ENCODE measurements around the gene SCMH1. TPM values are rescaled to one million over a fixed set of nuclear protein-coding genes. Genes with fewer than 3 reads are reported as not detected.

Gene SCMH1
- total and polyA plus RNA-seq, 7 donors = 16.2 to 39.4 (median 28.3) TPM

DNA sequence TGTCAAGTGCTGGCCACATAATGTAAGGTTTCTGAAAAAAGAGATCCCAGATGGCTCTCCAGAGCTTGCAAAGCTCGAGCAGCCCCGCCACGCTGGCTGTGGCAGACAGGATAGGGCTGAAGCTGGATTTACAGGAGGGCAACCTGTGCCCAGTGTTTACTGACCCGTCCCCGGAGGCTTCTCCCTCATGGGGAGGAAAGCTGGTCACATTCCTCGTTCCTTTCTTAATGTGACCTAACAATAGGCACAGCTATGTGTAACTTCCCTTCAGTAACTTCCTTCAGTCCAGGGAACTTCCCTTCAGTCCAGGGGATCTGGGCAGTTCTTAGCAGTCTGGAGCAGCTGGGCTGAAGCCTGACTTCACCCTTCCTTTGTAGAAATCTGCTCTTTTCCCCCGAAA, 228.3 kb downstream of the SCMH1 start:
- intact Hi-C loops (cut with DNase I) = loop anchor here in 1 of 2 donors (10.0 kb wide), 1 partner anchor 221 kb away; no protein-coding TSS in a partner anchor
- no peak overlapping the region for H3K4me3 ChIP-seq
- TF ChIP-seq, protein P1, sequence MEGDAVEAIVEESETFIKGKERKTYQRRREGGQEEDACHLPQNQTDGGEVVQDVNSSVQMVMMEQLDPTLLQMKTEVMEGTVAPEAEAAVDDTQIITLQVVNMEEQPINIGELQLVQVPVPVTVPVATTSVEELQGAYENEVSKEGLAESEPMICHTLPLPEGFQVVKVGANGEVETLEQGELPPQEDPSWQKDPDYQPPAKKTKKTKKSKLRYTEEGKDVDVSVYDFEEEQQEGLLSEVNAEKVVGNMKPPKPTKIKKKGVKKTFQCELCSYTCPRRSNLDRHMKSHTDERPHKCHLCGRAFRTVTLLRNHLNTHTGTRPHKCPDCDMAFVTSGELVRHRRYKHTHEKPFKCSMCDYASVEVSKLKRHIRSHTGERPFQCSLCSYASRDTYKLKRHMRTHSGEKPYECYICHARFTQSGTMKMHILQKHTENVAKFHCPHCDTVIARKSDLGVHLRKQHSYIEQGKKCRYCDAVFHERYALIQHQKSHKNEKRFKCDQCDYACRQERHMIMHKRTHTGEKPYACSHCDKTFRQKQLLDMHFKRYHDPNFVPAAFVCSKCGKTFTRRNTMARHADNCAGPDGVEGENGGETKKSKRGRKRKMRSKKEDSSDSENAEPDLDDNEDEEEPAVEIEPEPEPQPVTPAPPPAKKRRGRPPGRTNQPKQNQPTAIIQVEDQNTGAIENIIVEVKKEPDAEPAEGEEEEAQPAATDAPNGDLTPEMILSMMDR (IDR thresholded peaks at IDR 0.05) = no peak
- 77 to 83% (median 77%) methylated on average over 7 of the region's 7 CpGs for WGBS, 3 donors
- no peaks in the 10 kb centered on the region for H3K9me3 ChIP-seq
- H3K27me3 ChIP-seq (ENCODE audit: insufficient read depth in 3 of 3, low read length in 2 of 3) = no peaks in the 10 kb centered on the region
- H3K4me1 ChIP-seq = no peaks in the 10 kb centered on the region
- no peak overlapping the region for H3K27ac ChIP-seq
- ATAC-seq = peak in 1 of 4 donors; percentile 41
- H3K36me3 ChIP-seq (ENCODE audit: insufficient read depth in 1 of 2, low read depth in 1 of 2) = peaks cover 7 to 63% of the 10 kb centered on the region in 2 donors
- DNase-seq = no peak

DNA sequence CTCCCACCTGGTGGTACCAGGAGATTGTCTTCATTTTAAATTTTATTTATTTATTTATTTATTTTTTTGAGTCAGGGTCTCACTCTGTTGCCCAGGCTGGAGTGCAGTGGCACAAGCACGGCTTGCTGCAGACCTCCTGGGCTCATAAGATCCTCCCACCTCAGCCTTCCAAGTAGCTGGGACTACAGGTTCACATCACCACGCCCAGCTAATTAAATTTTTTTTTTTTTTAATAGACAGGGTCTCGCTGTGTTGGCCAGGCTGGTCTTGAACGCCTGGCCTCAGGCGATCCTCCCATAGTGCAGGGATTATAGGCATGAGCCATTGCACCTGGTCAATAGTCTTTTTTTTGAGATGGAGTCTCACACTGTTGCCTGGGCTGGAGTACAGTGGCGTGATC, 229.1 kb downstream of the SCMH1 start:
- H3K27me3 ChIP-seq (ENCODE audit: insufficient read depth in 3 of 3, low read length in 2 of 3) = no peaks in the 10 kb centered on the region
- WGBS, 3 donors = 92 to 96% (median 93%) methylated on average over 6 of the region's 6 CpGs
- no peak overlapping the region for H3K4me3 ChIP-seq
- no peak for ATAC-seq
- intact Hi-C loops (cut with DNase I) = loop anchor here in 1 of 2 donors (10.0 kb wide), 1 partner anchor 222 kb away; no protein-coding TSS in a partner anchor
- TF ChIP-seq, protein P1 (IDR thresholded peaks at IDR 0.05) = no peak
- peaks cover 7 to 65% of the 10 kb centered on the region in 2 donors for H3K36me3 ChIP-seq (ENCODE audit: insufficient read depth in 1 of 2, low read depth in 1 of 2)
- H3K9me3 ChIP-seq = no peaks in the 10 kb centered on the region
- no peaks in the 10 kb centered on the region for H3K4me1 ChIP-seq
- H3K27ac ChIP-seq = no peak overlapping the region
- DNase-seq = no peak

DNA sequence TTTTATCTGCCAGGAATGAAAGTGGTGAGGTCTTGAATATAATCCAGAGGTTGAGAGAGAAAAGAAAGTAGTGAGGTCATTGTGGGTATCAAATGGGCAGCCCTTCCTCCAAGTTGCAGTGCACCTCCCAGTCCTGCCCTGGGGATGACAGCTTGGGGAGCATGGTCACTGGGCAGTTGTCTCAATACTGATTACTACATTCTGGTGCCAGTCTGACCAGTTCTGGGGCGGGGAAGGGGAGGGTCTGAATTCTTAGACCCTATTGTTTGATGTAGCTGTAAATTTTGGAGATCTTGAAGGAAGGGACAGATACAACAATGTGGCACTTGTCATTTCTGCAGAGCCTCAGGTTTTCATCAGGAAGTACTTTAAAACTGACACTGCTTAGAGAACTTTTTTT, 231.8 kb downstream of the SCMH1 start:
- Histone ChIP-seq H3K27ac (no peak overlapping the region), H3K4me3 (no peak overlapping the region), H3K4me1 (no peaks in the 10 kb centered on the region), H3K36me3 (ENCODE audit: insufficient read depth in 1 of 2, low read depth in 1 of 2) (peaks cover 7 to 80% of the 10 kb centered on the region in 2 donors), H3K9me3 (no peaks in the 10 kb centered on the region), H3K27me3 (ENCODE audit: insufficient read depth in 3 of 3, low read length in 2 of 3) (no peaks in the 10 kb centered on the region)
- ATAC-seq = no peak
- WGBS, 3 donors = 87 to 97% (median 96%) methylated on average over 1 of the region's 1 CpG
- no peak for DNase-seq
- intact Hi-C loops (cut with DNase I) = loop anchor here in 1 of 2 donors (10.0 kb wide), 1 partner anchor 224 kb away; no protein-coding TSS in a partner anchor
- TF ChIP-seq, protein P1 (IDR thresholded peaks at IDR 0.05) = no peak

DNA sequence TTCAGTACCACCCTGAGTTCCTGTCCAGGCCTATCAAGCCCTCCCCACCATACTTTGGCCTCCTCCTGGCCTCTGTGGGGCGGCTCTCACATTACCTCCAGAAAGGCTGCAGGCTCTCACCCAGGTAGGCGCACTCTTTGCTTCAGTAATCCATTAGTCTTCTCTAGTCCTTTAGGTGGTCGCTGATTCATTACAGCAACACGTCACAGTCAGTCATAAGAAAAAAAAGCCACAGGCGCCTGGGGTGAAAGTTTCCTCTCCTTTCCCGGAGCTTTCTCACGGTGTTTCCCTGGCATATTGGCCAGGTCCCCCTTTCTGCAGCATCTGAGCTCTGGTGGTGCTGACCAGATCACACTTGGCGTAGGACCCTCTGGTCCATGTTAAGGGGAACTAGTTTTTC, 232.6 kb downstream of the SCMH1 start:
- TF ChIP-seq, protein P1 (IDR thresholded peaks at IDR 0.05) = no peak
- intact Hi-C loops (cut with DNase I) = no loop called here
- Histone ChIP-seq H3K27ac (no peak overlapping the region), H3K4me3 (no peak overlapping the region), H3K36me3 (ENCODE audit: insufficient read depth in 1 of 2, low read depth in 1 of 2) (peaks cover 7 to 89% of the 10 kb centered on the region in 2 donors), H3K27me3 (ENCODE audit: insufficient read depth in 3 of 3, low read length in 2 of 3) (no peaks in the 10 kb centered on the region), H3K4me1 (no peaks in the 10 kb centered on the region), H3K9me3 (no peaks in the 10 kb centered on the region)
- 92 to 95% (median 95%) methylated on average over 8 of the region's 8 CpGs for WGBS, 3 donors
- DNase-seq = no peak
- ATAC-seq = no peak

All from psoas muscle (tissue), 8 donors.